MM.1S (cell line): ENCODE measurements around the gene E2F7.

Experiments
- DNase-seq: peaks from one replicate; pipeline ENCODE4 v3.0.0-alpha.2; 2015
- H2AFZ ChIP-seq: fragments of 300-600 bp; sonication (generic); 2 replicates; pipeline ENCODE4 v1.6.0; 2016; ENCODE audit warnings: antibody characterized with exemption, low read length
- H3F3A ChIP-seq: fragments of 300-600 bp; sonication (generic); 2 replicates; pipeline ENCODE4 v1.6.1; 2016; ENCODE audit warnings: mild to moderate bottlenecking, antibody characterized with exemption, low read length, moderate library complexity, mixed read lengths; ENCODE audit not compliant: insufficient read depth
- H3K27ac ChIP-seq: fragments of 300-600 bp; sonication (generic); 2 replicates; pipeline ENCODE4 v1.5.1; 2016; ENCODE audit warnings: mild to moderate bottlenecking, low read length
- H3K27me3 ChIP-seq: fragments of 300-600 bp; sonication (generic); replicated peaks from 2 replicates; pipeline ENCODE4 v1.6.0; 2016; ENCODE audit warnings: low read length; ENCODE audit not compliant: insufficient read depth
- H3K36me3 ChIP-seq: fragments of 300-600 bp; sonication (generic); replicated peaks from 2 replicates; pipeline ENCODE4 v1.6.1; 2016; ENCODE audit warnings: mild to moderate bottlenecking, low read length, mixed read lengths; ENCODE audit not compliant: insufficient read depth
- H3K4me1 ChIP-seq: fragments of 300-600 bp; sonication (generic); 2 replicates; pipeline ENCODE4 v1.6.1; 2016; ENCODE audit warnings: low read length, mixed read lengths
- H3K4me2 ChIP-seq: fragments of 300-600 bp; sonication (generic); 2 replicates; pipeline ENCODE4 v1.6.0; 2016; ENCODE audit warnings: low read depth, low read length
- H3K4me3 ChIP-seq: fragments of 300-600 bp; sonication (generic); 2 replicates; pipeline ENCODE4 v1.5.1; 2016; ENCODE audit warnings: low read length, mixed read lengths
- H3K79me2 ChIP-seq: fragments of 300-600 bp; sonication (generic); 2 replicates; pipeline ENCODE4 v1.6.1; 2016; ENCODE audit warnings: mixed run types, low read length, mixed read lengths
- H3K9ac ChIP-seq: fragments of 300-600 bp; sonication (generic); 2 replicates; pipeline ENCODE4 v1.6.1; 2016; ENCODE audit warnings: low read length, mixed read lengths
- H3K9me2 ChIP-seq: fragments of 300-600 bp; sonication (generic); replicated peaks from 2 replicates; pipeline ENCODE4 v1.6.1; 2016; ENCODE audit warnings: mild to moderate bottlenecking, low read length, mixed read lengths; ENCODE audit not compliant: insufficient read depth
- H3K9me3 ChIP-seq: fragments of 300-600 bp; sonication (generic); replicated peaks from 2 replicates; pipeline ENCODE4 v1.6.1; 2016; ENCODE audit warnings: mild to moderate bottlenecking, low read length, mixed read lengths; ENCODE audit not compliant: insufficient read depth
- H4K20me1 ChIP-seq: fragments of 300-600 bp; sonication (generic); 2 replicates; pipeline ENCODE4 v1.6.1; 2016; ENCODE audit warnings: mild to moderate bottlenecking, low read length, moderate library complexity, mixed read lengths; ENCODE audit not compliant: insufficient read depth
- EZH2 ChIP-seq: fragments of 300-600 bp; sonication (generic); optimal IDR thresholded peaks from 2 replicates; pipeline ENCODE3; 2017; ENCODE audit warnings: low read depth, mild to moderate bottlenecking, antibody characterized with exemption, low read length, mixed read lengths
- EZH2phosphoT487 ChIP-seq: fragments of 300-600 bp; sonication (generic); IDR thresholded peaks from 2 replicates; pipeline ENCODE4 v1.6.1; 2018; ENCODE audit warnings: antibody characterized with exemption, low read length
- TF ChIP-seq, protein P1 (sequence below): fragments of 300-600 bp; sonication (generic); IDR thresholded peaks from 2 replicates; pipeline ENCODE4 v1.5.1; 2016; ENCODE audit warnings: antibody characterized with exemption, low read length, mixed read lengths

Gene E2F7

DNA sequence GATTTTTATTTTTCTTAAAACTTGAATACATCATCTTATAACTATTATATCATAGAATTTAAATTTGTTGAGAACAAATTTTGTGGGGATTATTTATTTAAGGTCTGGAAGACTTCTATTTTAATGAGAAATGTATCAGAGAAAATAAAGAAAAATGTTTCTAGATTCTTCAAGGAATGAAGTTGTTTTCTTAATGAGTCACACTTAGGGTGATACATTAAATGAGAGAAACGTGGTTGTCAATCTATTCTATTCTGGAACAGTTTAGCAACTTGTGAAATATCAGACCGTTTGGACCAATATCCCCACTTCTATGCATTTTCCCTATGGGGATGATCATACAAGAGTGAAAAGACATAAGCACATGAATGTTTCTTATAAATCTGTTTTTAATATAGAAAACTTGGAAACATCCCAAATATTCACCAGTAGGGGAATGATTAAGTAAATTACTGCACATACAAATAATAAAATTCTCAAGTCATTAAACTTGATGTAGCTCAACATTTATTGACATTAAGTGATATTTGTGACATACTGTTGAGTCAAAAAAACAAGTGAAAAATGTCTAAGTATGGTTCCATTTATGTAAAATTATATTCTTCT, 88.5 kb downstream of the E2F7 start:
- Histone ChIP-seq H3K9ac (no peak overlapping the region), H2AFZ (no peak overlapping the region), H4K20me1 (no peaks in the 10 kb centered on the region), H3K9me2 (no peaks in the 10 kb centered on the region), H3K9me3 (no peaks in the 10 kb centered on the region), H3K79me2 (no peaks in the 10 kb centered on the region), H3K4me1 (no peaks in the 10 kb centered on the region), H3F3A (no peaks in the 10 kb centered on the region), H3K4me3 (no peak overlapping the region), H3K4me2 (no peak overlapping the region), H3K27ac (no peak overlapping the region), H3K36me3 (no peaks in the 10 kb centered on the region), H3K27me3 (no peaks in the 10 kb centered on the region)
- TF ChIP-seq EZH2 (no peak), EZH2phosphoT487 (no peak)
- TF ChIP-seq, protein P1, sequence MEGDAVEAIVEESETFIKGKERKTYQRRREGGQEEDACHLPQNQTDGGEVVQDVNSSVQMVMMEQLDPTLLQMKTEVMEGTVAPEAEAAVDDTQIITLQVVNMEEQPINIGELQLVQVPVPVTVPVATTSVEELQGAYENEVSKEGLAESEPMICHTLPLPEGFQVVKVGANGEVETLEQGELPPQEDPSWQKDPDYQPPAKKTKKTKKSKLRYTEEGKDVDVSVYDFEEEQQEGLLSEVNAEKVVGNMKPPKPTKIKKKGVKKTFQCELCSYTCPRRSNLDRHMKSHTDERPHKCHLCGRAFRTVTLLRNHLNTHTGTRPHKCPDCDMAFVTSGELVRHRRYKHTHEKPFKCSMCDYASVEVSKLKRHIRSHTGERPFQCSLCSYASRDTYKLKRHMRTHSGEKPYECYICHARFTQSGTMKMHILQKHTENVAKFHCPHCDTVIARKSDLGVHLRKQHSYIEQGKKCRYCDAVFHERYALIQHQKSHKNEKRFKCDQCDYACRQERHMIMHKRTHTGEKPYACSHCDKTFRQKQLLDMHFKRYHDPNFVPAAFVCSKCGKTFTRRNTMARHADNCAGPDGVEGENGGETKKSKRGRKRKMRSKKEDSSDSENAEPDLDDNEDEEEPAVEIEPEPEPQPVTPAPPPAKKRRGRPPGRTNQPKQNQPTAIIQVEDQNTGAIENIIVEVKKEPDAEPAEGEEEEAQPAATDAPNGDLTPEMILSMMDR = no peak
- DNase-seq = no peak
